Right lung (tissue), 5 donors: ENCODE data around the gene RILPL2. TPM values are rescaled to one million over a fixed set of nuclear protein-coding genes. Genes with fewer than 3 reads are reported as not detected.
"Not testable (repeated sequence)": the region's sequence is repeated elsewhere in the genome, so short reads cannot be mapped to it uniquely, and the experiment has no call there.

Source experiments
- DNase-seq, 2 donors: peaks; one replicate each; pipeline ENCODE4 v3.0.0-alpha.2; 2013
- polyA plus RNA-seq, 5 donors: library from polyadenylated mRNA; unstranded; fragments of 120-200 nt; gene quantifications; one replicate each; pipeline versions ENCODE4 v1.2.1 to v1.2.3, GENCODE V29; 2013; ENCODE audit warnings: inconsistent platforms in 1 of 5, low replicate concordance in 1 of 5; ENCODE audit not compliant: insufficient read length in 5 of 5, insufficient read depth in 1 of 5

RILPL2 gene
- polyA plus RNA-seq, 5 donors: 4.5 to 5.8 (median 5.3) TPM

DNA sequence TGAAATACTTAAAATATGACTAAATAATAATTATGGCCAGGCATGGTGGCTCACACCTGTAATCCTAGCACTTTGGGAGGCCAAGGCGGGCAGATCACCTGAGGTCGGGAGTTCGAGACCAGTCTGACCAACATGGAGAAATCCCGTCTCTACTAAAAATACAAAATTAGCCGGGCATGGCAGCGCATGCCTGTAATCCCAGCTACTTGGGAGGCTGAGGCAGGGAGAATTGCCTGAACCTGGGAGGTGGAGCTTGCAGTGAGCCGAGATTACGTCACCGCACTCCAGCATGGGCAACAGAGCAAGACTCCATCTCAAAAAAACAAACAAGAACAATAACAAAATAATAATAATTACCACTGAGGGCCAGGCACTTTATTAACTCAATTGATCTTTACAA lies 50.9 kb downstream of the RILPL2 start:
- DNase-seq: not testable (repeated sequence)

- DNase-seq: no peak
These were observed 51.5 kb downstream of the RILPL2 start for GRCh38 chr12:123384994-123385376.

- no peak for DNase-seq
These were observed 52.0 kb downstream of the RILPL2 start for GRCh38 chr12:123384318-123384993.

DNA sequence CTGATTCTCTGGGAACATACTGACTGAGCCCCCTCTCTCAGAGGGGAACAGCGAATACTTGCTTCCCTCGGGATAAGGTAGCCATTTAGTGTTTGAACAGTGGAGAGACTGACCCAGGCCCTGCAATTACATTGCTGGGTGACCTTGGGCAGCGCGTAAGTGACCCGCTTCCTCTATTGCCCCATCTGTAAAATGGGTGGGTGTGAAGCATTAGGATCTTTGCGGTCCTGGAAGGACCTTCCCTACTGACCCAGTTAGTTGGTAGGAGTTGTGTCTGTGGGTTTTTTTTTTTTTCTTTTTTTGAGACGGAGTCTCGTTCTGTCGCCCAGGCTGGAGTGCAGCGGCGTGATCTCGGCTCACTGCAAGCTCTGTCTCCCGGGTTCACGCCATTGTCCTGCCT lies 53.8 kb downstream of the RILPL2 start:
- DNase-seq: no peak

DNA sequence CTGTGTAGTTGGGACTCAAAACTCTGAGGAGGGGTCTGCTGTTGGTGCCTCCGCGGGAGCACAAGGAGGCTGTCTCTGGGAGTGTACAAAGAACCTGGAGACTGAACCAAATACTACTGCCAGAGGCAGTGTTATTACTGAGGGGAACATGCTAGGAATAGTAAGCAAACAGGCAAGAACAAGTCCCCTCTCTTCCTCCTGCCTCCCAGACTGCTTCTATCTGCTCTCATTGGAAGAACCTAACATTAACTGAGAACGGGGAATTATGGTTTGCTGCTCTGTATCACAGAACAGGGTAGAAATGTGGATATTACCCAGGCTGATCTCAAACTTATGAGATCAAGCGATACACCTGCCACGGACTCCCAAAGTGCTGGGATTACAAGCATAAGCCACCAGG lies 57.1 kb downstream of the RILPL2 start:
- no peak for DNase-seq

DNA sequence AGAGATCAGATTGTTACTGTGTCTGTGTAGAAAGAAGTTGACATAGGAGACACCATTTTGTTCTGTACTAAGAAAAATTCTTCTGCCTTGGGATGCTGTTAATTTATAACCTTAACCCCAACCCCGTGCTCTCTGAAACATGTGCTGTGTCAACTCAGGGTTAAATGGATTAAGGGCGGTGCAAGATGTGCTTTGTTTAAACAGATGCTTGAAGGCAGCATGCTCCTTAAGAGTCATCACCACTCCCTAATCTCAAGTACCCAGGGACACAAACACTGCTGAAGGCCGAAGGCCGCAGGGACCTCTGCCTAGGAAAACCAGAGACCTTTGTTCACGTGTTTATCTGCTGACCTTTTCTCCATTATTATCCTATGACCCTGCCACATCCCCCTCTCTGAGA lies 64.1 kb downstream of the RILPL2 start:
- not testable (repeated sequence) for DNase-seq

DNA sequence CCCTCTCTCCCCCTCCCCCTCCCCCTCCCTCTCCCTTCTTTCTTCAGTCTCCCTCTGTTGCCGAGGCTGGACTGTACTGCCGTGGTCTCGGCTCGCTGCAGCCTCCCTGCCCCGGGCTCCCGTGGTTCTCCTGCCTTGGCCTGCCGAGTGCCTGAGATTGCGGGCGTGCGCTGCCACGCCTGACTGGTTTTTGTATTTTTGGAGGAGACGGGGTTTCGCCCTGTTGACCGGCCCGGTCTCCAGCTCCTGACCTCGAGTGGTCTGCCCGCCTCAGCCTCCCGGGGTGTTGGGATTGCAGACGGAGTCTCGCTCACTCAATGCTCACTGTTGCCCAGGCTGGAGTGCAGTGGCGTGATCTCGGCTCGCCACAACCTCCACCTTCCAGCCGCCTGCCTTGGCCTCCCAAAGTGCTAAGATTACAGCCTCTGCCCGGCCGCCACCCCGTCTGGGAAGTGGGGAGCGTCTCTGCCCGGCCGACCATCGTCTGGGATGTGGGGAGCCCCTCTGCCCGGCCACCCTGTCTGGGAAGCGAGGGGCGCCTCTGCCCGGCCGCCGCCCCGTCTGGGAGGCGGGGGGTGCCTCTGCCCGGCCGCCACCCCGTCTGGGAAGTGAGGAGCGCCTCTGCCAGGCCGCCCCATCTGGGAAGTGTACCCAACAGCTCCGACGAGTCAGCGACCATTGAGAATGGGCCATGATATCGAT lies 64.7 kb downstream of the RILPL2 start:
- not testable (repeated sequence) for DNase-seq

GRCh38 chr12:123369229-123369628 lies 67.3 kb downstream of the RILPL2 start:
- DNase-seq: no peak

DNA sequence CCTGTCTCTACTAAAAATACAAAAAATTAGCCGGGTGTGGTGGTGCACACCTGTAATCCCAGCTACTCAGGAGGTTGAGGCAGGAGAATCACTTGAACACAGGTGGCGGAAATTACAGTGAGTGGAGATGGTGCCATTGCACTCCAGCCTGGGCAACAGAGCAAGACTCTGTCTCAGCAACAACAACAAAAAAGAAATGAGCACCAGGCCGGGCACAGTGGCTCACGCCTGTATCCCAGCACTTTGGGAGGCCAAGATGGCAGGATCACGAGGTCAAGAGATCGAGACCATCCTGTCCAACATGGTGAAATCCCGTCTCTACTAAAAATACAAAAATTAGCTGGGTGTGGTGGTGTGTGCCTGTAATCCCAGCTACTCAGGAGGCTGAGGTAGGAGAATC lies 68.1 kb downstream of the RILPL2 start:
- DNase-seq: not testable (repeated sequence)

GRCh38 chr12:123367511-123367910 lies 69.0 kb downstream of the RILPL2 start:
- no peak for DNase-seq

Other genes starting within 250 kb of the RILPL2 start
- 10 to 100 TPM; 22.0 to 48.9 (median 41.3) TPM for gene MPHOSPH9, start 203.5 kb downstream of the RILPL2 start, polyA plus RNA-seq
- gene MTRFR, start 203.2 kb downstream of the RILPL2 start, polyA plus RNA-seq: 10 to 100 TPM; 24.5 to 26.2 (median 25.8) TPM
- gene CDK2AP1, start 164.8 kb downstream of the RILPL2 start, polyA plus RNA-seq: 100 to 1,000 TPM; 225 to 293 (median 236) TPM
- 10 to 100 TPM; 18.3 to 30.8 (median 29.5) TPM for gene SBNO1, start 71.8 kb downstream of the RILPL2 start, polyA plus RNA-seq
- gene KMT5A, start 52.6 kb downstream of the RILPL2 start, polyA plus RNA-seq: 10 to 100 TPM; 55.3 to 59.5 (median 56.0) TPM
- gene SNRNP35, start 21.5 kb upstream of the RILPL2 start, polyA plus RNA-seq: 10 to 100 TPM; 32.1 to 40.4 (median 37.4) TPM
- 10 to 100 TPM; 15.8 to 26.7 (median 22.6) TPM for gene RILPL1, start 97.0 kb upstream of the RILPL2 start, polyA plus RNA-seq
- gene TMED2, start 147.9 kb upstream of the RILPL2 start, polyA plus RNA-seq: 100 to 1,000 TPM; 183 to 208 (median 198) TPM
- 10 to 100 TPM; 40.4 to 45.7 (median 42.7) TPM for gene DDX55, start 165.4 kb upstream of the RILPL2 start, polyA plus RNA-seq
- gene EIF2B1, start 197.0 kb upstream of the RILPL2 start, polyA plus RNA-seq: 10 to 100 TPM; 63.2 to 74.6 (median 64.2) TPM
- gene GTF2H3, start 197.1 kb upstream of the RILPL2 start, polyA plus RNA-seq: 10 to 100 TPM; 27.6 to 45.5 (median 39.6) TPM
- 10 to 100 TPM; 19.6 to 28.6 (median 26.4) TPM for gene TCTN2, start 234.4 kb upstream of the RILPL2 start, polyA plus RNA-seq